Panc1 (cell line): ENCODE data around the gene TRIM62. TPM values are rescaled to one million over a fixed set of nuclear protein-coding genes. Genes with fewer than 3 reads are reported as not detected.

ENCODE experiments used
- ATAC-seq: fragments of 200-7000 bp; cut with Tn5 transposase; 2 replicates; pipeline ENCODE4 v1.9.1; 2020; ENCODE audit warnings: mild to moderate bottlenecking, moderate library complexity
- BruUV-seq: library from RNA; stranded (reverse); fragments of 400-500 nt; replicated peaks from 2 replicates; lab custom pipeline; 2021; lab: Mats Ljungman, UMichigan
- CTCF ChIA-PET: fragments of 300-600 bp; sonication (Branson Sonifier 250); formaldehyde crosslinking; loops from one replicate; lab custom pipeline; 2022; ENCODE audit warnings: antibody characterized with exemption; lab: Charles Lee
- POLR2A ChIA-PET: fragments of 300-600 bp; sonication (Branson Sonifier 250); formaldehyde crosslinking; loops from one replicate; lab custom pipeline; 2022; ENCODE audit warnings: antibody characterized with exemption; lab: Charles Lee
- DNase-seq: peaks from one replicate; pipeline ENCODE4 v3.0.0-alpha.2; 2010; ENCODE audit warnings: low read depth, low spot score
- H3K27ac ChIP-seq: 2 replicates; pipeline ENCODE4 v1.5.1; 2011; ENCODE audit warnings: mild to moderate bottlenecking, low read length, inconsistent platforms
- H3K27me3 ChIP-seq: fragments of 200-500 bp; sonication (Bioruptor generic); 2 replicates; pipeline ENCODE4 v1.6.0; 2014; ENCODE audit warnings: low read length, inconsistent platforms; ENCODE audit not compliant: control insufficient read depth, insufficient read depth
- H3K36me3 ChIP-seq: fragments of 200-500 bp; sonication (Bioruptor generic); 2 replicates; pipeline ENCODE4 v1.5.1; 2014; ENCODE audit warnings: inconsistent platforms, mild to moderate bottlenecking, low read length, moderate library complexity; ENCODE audit not compliant: control insufficient read depth, insufficient read depth
- H3K4me1 ChIP-seq: 2 replicates; pipeline ENCODE4 v1.5.1; 2011; ENCODE audit warnings: inconsistent platforms, mild to moderate bottlenecking, low read length, moderate library complexity; ENCODE audit not compliant: control insufficient read depth, insufficient read depth
- H3K4me3 ChIP-seq, 2 experiments: 2 replicates each; pipeline ENCODE4 v1.5.1; 2011 to 2012; ENCODE audit warnings: low read depth in 2 of 2, low read length in 2 of 2, mild to moderate bottlenecking in 2 of 2, inconsistent platforms in 1 of 2, moderate library complexity in 1 of 2
- H3K9me3 ChIP-seq: fragments of 200-500 bp; sonication (Bioruptor generic); 2 replicates; pipeline ENCODE4 v1.5.1; 2014; ENCODE audit warnings: low read depth, mild to moderate bottlenecking, inconsistent platforms, low read length, moderate library complexity; ENCODE audit not compliant: control insufficient read depth, insufficient read depth
- CTCF ChIP-seq: fragments of 450-650 bp; IDR thresholded peaks from 2 replicates; pipeline ENCODE4 v1.5.1; 2017; ENCODE audit warnings: mild to moderate bottlenecking
- POLR2AphosphoS5 ChIP-seq: IDR thresholded peaks from 2 replicates; pipeline ENCODE4 v1.6.1; 2012; ENCODE audit warnings: mild to moderate bottlenecking, low read depth, low read length, moderate library complexity
- REST ChIP-seq, 2 experiments: IDR thresholded peaks; 2 replicates each; pipeline ENCODE4 v1.6.1; 2011 to 2012; ENCODE audit warnings: low read depth in 2 of 2, control low read depth in 1 of 2, low read length in 1 of 2, mild to moderate bottlenecking in 1 of 2, moderate library complexity in 1 of 2; ENCODE audit not compliant: insufficient read depth in 1 of 2
- SIN3A ChIP-seq: IDR thresholded peaks from 2 replicates; pipeline ENCODE4 v1.6.1; 2012; ENCODE audit warnings: low read depth, mild to moderate bottlenecking, low read length, moderate library complexity, borderline replicate concordance; ENCODE audit not compliant: insufficient read depth
- TCF7L2 ChIP-seq: IDR thresholded peaks from 2 replicates; pipeline ENCODE4 v1.6.1; 2011; ENCODE audit warnings: mild to moderate bottlenecking, low read depth, low read length, inconsistent platforms
- in situ Hi-C: cut with HindIII; loops from 2 replicates; pipeline ENCODE4 v1.10.0; 2016; ENCODE audit warnings: low sequenced_read_pairs, low pct_unique_long_range_greater_than_20kb
- intact Hi-C: fragments of 100-400 bp; cut with micrococcal nuclease; formaldehyde crosslinking; loops from one replicate; pipeline ENCODE4 v1.10.0; 2022; ENCODE audit not compliant: unreplicated experiment
- total RNA-seq: library from RNA; stranded (reverse); gene quantifications from one replicate; pipeline ENCODE4 v1.2.1, GENCODE V29; 2021; ENCODE audit not compliant: unreplicated experiment

Gene TRIM62
- total RNA-seq, 1 experiment from 2014 or later, result 7.4 TPM

DNA sequence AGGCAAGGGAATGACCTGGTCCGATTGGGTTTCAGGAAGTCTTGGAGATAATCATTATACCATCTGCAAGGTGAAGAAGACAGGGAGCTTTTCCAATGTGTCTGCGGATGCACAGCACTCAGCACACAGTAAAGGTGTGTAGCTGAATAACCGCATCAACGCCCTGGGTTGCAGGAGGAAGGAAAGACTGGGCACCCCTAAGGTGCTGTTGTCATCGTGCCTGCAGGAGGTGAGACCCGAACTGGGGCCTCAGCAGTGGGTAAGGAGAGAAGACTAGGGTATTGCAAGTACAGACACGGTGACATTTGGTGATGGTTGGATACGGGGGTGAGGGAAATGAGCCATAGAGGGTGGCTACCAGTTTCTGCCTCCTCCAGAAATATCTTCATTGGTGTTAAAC, 1.1 kb upstream of the TRIM62 start:
- Histone ChIP-seq H3K36me3 (no peaks in the 10 kb centered on the region), H3K4me1 (peaks cover 8% of the 10 kb centered on the region), H3K9me3 (no peaks in the 10 kb centered on the region), H3K27ac (no peak overlapping the region), H3K4me3 (no peak overlapping the region), H3K27me3 (peaks cover 5% of the 10 kb centered on the region; the same call in 1 of the 2 replicates)
- intact Hi-C loops (no loop called here), in situ Hi-C loops (no loop called here)
- no TSS peak for BruUV-seq
- no peak for ATAC-seq
- no peak for DNase-seq
- TF ChIP-seq SIN3A (no peak), POLR2AphosphoS5 (no peak), REST (IDR thresholded peaks at IDR 0.05; ENCODE audit: insufficient read depth in 1 of 2, low read depth in 2 of 2, low read length in 1 of 2) (no peak), TCF7L2 (no peak), CTCF (no peak)
- CTCF ChIA-PET, result no interaction called here
- POLR2A ChIA-PET, result no interaction called here

- DNase-seq, result no peak
- CTCF ChIA-PET, result no interaction called here
- H3K4me1 ChIP-seq, result peaks cover 8% of the 10 kb centered on the region
- in situ Hi-C loops (no loop called here), intact Hi-C loops (no loop called here)
- H3K9me3 ChIP-seq, result no peaks in the 10 kb centered on the region
- H3K27ac ChIP-seq, result 0 out of 2 replicates have a peak overlapping the region, but pooled peaks have one; percentile 39
- H3K27me3 ChIP-seq, result peaks cover 4% of the 10 kb centered on the region; the same call in 1 of the 2 replicates
- POLR2A ChIA-PET, result interaction anchor here (0.7 kb wide), 1 partner anchor 8 kb away, joined by 4 read pairs; no protein-coding TSS in a partner anchor
- no peak for ATAC-seq
- no peaks in the 10 kb centered on the region for H3K36me3 ChIP-seq
- TF ChIP-seq CTCF (no peak), SIN3A (no peak), REST (IDR thresholded peaks at IDR 0.05; ENCODE audit: insufficient read depth in 1 of 2, low read depth in 2 of 2, low read length in 1 of 2) (no peak), POLR2AphosphoS5 (no peak), TCF7L2 (no peak)
- no TSS peak for BruUV-seq
- H3K4me3 ChIP-seq, result peak overlapping the region; percentile 61 to 70
Observed at GRCh38 chr1:33182401-33182841, 578 bp upstream of the TRIM62 start.
